Liver (tissue), 3 donors: ENCODE results near the gene BLM.

Experiments used
- CTCF ChIP-seq: fragments of 150-350 bp; IDR thresholded peaks from 2 replicates; pipeline ENCODE4 v1.5.1; 2017; ENCODE audit warnings: improper control_type of control experiment, low read depth, low read length; ENCODE audit not compliant: missing input control
- EGR1 ChIP-seq, 2 donors: IDR thresholded peaks; 2 replicates each; pipeline ENCODE4 v1.6.1; 2016 to 2018; ENCODE audit warnings: antibody characterized with exemption in 2 of 2, low read depth in 2 of 2
- GABPA ChIP-seq, 2 donors: IDR thresholded peaks in 1 of 2; conservative IDR thresholded peaks in 1 of 2; 2 replicates each; pipeline ENCODE4 v1.6.1; 2016; ENCODE audit warnings: antibody characterized with exemption in 2 of 2, mild to moderate bottlenecking in 1 of 2, moderate library complexity in 1 of 2
- HNF4A ChIP-seq, 2 donors: conservative IDR thresholded peaks; 2 replicates each; pipeline ENCODE4 v1.6.1; 2016; ENCODE audit warnings: antibody characterized with exemption in 2 of 2, mild to moderate bottlenecking in 2 of 2
- JUND ChIP-seq, 2 donors: IDR thresholded peaks; 2 replicates each; pipeline ENCODE4 v1.6.1; 2016; ENCODE audit warnings: antibody characterized with exemption in 2 of 2
- NR2F2 ChIP-seq: IDR thresholded peaks from 2 replicates; pipeline ENCODE4 v1.6.1; 2016; ENCODE audit warnings: antibody characterized with exemption
- RAD21 ChIP-seq, 2 donors: IDR thresholded peaks; 2 replicates each; pipeline ENCODE4 v1.6.1; 2016; ENCODE audit warnings: antibody characterized with exemption in 2 of 2, mild to moderate bottlenecking in 2 of 2
- REST ChIP-seq: IDR thresholded peaks from 2 replicates; pipeline ENCODE4 v1.6.1; 2016; ENCODE audit warnings: antibody characterized with exemption, mild to moderate bottlenecking
- SP1 ChIP-seq: IDR thresholded peaks from 2 replicates; pipeline ENCODE4 v1.6.1; 2018; ENCODE audit warnings: antibody characterized with exemption, mild to moderate bottlenecking
- TAF1 ChIP-seq: conservative IDR thresholded peaks from 2 replicates; pipeline ENCODE4 v1.6.1; 2016; ENCODE audit warnings: antibody characterized with exemption, mild to moderate bottlenecking
- YY1 ChIP-seq: IDR thresholded peaks from 2 replicates; pipeline ENCODE4 v1.6.1; 2016; ENCODE audit warnings: antibody characterized with exemption, mild to moderate bottlenecking
- ZBTB33 ChIP-seq: IDR thresholded peaks from 2 replicates; pipeline ENCODE4 v1.6.1; 2016; ENCODE audit warnings: antibody characterized with exemption
- TF ChIP-seq, protein P1 (sequence below): IDR thresholded peaks from 2 replicates; pipeline ENCODE4 v1.6.1; 2016; ENCODE audit warnings: antibody characterized with exemption
- TF ChIP-seq, protein P2 (sequence below): IDR thresholded peaks from 2 replicates; pipeline ENCODE4 v1.6.1; 2016; ENCODE audit warnings: antibody characterized with exemption
- donor health status: healthy.
- donor health status: healthy.

- TF ChIP-seq CTCF (no peak), ZBTB33 (no peak), SP1 (no peak), EGR1 (IDR thresholded peaks at IDR 0.05; ENCODE audit: low read depth in 2 of 2) (no peak), REST (no peak), GABPA (IDR thresholded peaks at IDR 0.05 in 1 of 2, conservative IDR thresholded peaks at IDR 0.05 in 1 of 2) (no peak), JUND (IDR thresholded peaks at IDR 0.05) (no peak), TAF1 (no peak), HNF4A (conservative IDR thresholded peaks at IDR 0.05) (no peak), YY1 (no peak), RAD21 (IDR thresholded peaks at IDR 0.05) (no peak), NR2F2 (no peak)
- TF ChIP-seq, protein P1, sequence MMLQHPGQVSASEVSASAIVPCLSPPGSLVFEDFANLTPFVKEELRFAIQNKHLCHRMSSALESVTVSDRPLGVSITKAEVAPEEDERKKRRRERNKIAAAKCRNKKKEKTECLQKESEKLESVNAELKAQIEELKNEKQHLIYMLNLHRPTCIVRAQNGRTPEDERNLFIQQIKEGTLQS, result no peak
- TF ChIP-seq, protein P2, sequence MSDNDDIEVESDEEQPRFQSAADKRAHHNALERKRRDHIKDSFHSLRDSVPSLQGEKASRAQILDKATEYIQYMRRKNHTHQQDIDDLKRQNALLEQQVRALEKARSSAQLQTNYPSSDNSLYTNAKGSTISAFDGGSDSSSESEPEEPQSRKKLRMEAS, result no peak
Observed at GRCh38 chr15:90838139-90838538, 121.0 kb downstream of the BLM start.
